Subcutaneous abdominal adipose tissue (tissue), 5 donors: ENCODE measurements around the gene PATE3.

ENCODE experiments used
- H3K27ac ChIP-seq: one replicate; pipeline ENCODE4 v1.7.0; 2013; ENCODE audit warnings: low read depth, mild to moderate bottlenecking, inconsistent platforms, low read length, moderate library complexity
- H3K27me3 ChIP-seq, 5 donors: one replicate each; pipeline ENCODE4 v1.7.0; 2013; ENCODE audit warnings: low read length in 5 of 5, inconsistent platforms in 1 of 5; ENCODE audit not compliant: control insufficient read depth in 5 of 5, insufficient read depth in 4 of 5
- H3K36me3 ChIP-seq, 5 donors: one replicate each; pipeline ENCODE4 v1.7.0; 2013; ENCODE audit warnings: low read length in 5 of 5; ENCODE audit not compliant: control insufficient read depth in 5 of 5, insufficient read depth in 5 of 5
- H3K4me1 ChIP-seq, 5 donors: one replicate each; pipeline ENCODE4 v1.7.0; 2013; ENCODE audit warnings: low read length in 5 of 5, mild to moderate bottlenecking in 3 of 5, moderate library complexity in 1 of 5; ENCODE audit not compliant: control insufficient read depth in 5 of 5, insufficient read depth in 5 of 5
- H3K4me3 ChIP-seq, 5 donors: one replicate each; pipeline ENCODE4 v1.7.0; 2013; ENCODE audit warnings: low read length in 5 of 5, low read depth in 1 of 5
- H3K9ac ChIP-seq, 5 donors: one replicate each; pipeline ENCODE4 v1.7.0; 2013; ENCODE audit warnings: low read length in 5 of 5, mild to moderate bottlenecking in 4 of 5, moderate library complexity in 3 of 5
- H3K9me3 ChIP-seq, 5 donors: one replicate each; pipeline ENCODE4 v1.7.0; 2013; ENCODE audit warnings: low read length in 5 of 5; ENCODE audit not compliant: control insufficient read depth in 5 of 5
- donor health status: healthy.
- donor health status: healthy.
- donor health status: healthy.
- donor health status: healthy.
- donor health status: healthy.

PATE3 gene

DNA sequence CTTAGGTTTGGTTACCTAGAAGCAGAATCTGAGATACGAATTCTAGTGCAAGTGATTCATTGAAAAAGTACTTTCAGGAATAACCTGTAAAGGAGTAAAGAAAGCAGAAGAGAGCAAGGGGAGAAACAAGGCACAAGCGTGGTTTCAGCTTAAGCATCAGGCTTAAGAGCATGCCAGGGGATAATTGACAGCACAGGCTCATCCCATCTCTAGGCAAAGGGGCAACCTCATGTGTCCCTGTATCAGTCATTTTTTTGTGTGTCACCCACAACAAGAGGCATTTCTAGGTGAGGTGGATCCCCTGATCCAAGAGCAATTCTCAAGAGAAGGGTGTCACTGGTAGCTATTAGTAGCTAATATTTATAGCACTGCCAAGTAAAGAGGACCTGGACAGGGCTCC is 17.3 kb upstream of the PATE3 start:
- Histone ChIP-seq H3K4me1 (peaks cover 0 to 11% (median 0%) of the 10 kb centered on the region in 5 donors), H3K4me3 (no peak overlapping the region), H3K27ac (no peak overlapping the region), H3K9me3 (no peaks in the 10 kb centered on the region), H3K36me3 (no peaks in the 10 kb centered on the region), H3K27me3 (peaks cover 0 to 3% (median 0%) of the 10 kb centered on the region in 5 donors), H3K9ac (no peak overlapping the region)

DNA sequence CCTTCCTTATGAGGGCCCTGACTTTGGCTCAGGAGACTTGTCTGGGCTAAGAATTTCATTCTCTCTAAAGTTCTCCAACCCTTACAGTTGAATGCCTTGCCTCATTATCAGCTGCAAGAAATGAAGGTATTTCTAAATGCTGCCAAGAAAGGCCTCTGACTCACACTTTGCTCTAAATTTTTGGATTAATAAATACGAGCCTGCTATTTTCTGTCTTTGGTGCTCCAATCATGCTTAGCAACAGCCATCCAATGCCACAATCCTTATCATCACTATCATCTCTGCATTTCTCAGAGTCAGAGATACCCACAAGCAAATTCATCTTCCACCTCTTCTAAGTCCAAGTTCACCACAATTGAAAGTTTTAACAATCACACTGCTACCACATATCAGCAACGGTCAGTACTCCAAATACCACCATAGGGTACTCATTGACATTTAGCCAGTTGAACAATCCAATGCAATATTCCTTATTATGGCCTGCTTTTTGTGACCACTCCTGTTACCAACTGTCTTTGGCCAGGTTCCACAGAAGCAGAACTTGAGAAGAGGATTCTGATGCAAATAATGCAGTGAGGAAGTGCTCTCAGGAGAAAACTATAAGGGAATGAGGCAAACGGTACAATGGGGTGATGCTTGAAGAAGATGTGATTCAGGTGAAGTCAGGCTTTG is 15.0 kb upstream of the PATE3 start:
- Histone ChIP-seq H3K4me1 (peaks cover 0 to 11% (median 0%) of the 10 kb centered on the region in 5 donors), H3K9me3 (no peaks in the 10 kb centered on the region), H3K36me3 (no peaks in the 10 kb centered on the region), H3K27me3 (peaks cover 0 to 3% (median 0%) of the 10 kb centered on the region in 5 donors), H3K27ac (no peak overlapping the region), H3K9ac (no peak overlapping the region), H3K4me3 (no peak overlapping the region)

DNA sequence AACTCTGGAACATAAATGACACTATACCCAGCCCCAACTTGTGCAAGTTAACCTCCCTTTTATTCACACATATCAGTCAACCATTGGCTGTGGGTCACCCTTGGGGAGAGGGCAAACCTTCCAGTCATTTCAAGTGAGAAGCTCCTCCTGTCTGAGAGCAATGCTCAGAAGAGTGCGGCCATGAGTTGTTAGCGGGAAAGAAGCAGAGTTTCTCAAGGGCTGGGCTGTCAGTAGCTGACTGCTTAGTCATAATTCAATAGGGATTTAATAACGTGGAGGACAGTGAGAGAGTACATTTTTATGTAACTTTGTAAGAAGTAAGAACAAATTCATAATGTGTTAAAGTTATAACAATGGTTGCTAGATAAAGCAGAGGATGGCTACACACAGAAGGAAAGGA is 14.4 kb upstream of the PATE3 start:
- H3K27me3 ChIP-seq = peaks cover 0 to 3% (median 0%) of the 10 kb centered on the region in 5 donors
- no peak overlapping the region for H3K9ac ChIP-seq
- H3K27ac ChIP-seq = no peak overlapping the region
- H3K9me3 ChIP-seq = no peaks in the 10 kb centered on the region
- H3K4me3 ChIP-seq = no peak overlapping the region
- peaks cover 0 to 11% (median 0%) of the 10 kb centered on the region in 5 donors for H3K4me1 ChIP-seq
- H3K36me3 ChIP-seq = no peaks in the 10 kb centered on the region

DNA sequence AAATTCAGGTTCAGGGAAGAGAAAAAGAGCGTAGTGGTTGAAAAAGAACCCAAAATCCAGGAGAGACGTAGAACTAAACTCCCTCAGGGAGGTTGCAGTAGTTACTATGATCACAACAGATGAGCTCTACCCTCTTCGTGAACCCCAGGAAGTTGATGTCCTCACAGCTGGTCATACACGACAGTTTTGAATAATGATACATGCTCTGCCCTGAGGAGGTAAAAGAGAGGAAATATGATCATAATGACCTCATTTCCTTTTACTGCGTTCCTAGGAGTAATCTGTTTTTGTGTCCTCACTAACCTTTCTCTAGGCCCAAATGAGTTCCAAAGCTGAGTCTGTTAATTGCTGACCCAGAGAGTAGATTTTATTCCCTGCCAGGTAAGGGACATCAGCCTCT is 10.6 kb upstream of the PATE3 start:
- Histone ChIP-seq H3K27me3 (no peaks in the 10 kb centered on the region), H3K4me1 (peaks cover 0 to 11% (median 0%) of the 10 kb centered on the region in 5 donors), H3K36me3 (no peaks in the 10 kb centered on the region), H3K9ac (no peak overlapping the region), H3K27ac (no peak overlapping the region), H3K9me3 (no peaks in the 10 kb centered on the region), H3K4me3 (no peak overlapping the region)

DNA sequence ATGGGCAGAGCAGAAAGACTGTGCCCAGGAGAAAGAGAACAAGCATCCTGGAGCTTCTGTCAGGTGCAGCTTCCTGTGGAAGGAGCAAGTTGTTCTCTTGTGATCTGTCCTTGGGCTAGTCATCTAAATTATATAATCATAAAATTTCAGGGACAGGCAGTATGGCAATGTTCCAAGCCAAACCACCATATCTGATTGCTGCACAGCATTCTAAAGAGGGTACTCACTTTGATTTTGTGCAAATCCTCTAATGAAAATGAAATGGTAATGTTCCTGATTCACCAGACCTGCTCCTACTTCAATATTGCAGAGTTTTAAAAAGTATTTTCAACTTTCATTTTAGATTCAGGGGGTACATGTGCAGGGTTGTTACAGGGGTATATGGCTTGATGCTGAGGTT is 9.2 kb upstream of the PATE3 start, which contains the start of gene PATE2:
PATE2 (minus strand) TSS at position 101 of the 400 bp plus-strand sequence; CDS start at position 46, 55 bp downstream.
- no peaks in the 10 kb centered on the region for H3K27me3 ChIP-seq
- H3K27ac ChIP-seq = no peak within 1 kb of the TSS
- H3K4me1 ChIP-seq = peaks cover 0 to 2% (median 0%) of the 10 kb centered on the region in 5 donors
- no peak within 1 kb of the TSS for H3K4me3 ChIP-seq
- H3K9ac ChIP-seq = no peak within 1 kb of the TSS
- no peaks in the 10 kb centered on the region for H3K36me3 ChIP-seq
- no peaks in the 10 kb centered on the region for H3K9me3 ChIP-seq

DNA sequence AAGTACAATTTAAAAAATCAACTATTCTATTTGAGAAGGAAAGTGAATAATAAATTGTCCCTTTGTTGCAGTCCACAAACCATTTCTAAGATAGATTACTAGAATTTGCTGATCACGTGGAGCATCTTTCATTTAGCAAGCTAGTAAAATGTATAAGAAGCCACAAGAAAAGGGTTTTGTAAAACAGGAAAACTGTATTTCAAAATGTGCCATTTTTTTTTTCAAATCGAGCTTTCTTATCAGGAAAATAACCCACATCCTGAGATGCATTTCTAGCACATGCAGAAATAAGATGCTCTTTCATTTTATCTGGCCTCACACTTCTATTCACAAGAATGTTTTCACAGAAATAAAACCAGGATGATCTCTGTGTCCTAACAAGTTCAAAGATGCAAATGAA is 3.2 kb upstream of the PATE3 start:
- Histone ChIP-seq H3K9me3 (peaks cover 0 to 4% (median 0%) of the 10 kb centered on the region in 5 donors), H3K27ac (no peak overlapping the region), H3K27me3 (no peaks in the 10 kb centered on the region), H3K4me3 (no peak overlapping the region), H3K4me1 (no peaks in the 10 kb centered on the region), H3K36me3 (no peaks in the 10 kb centered on the region), H3K9ac (no peak overlapping the region)

DNA sequence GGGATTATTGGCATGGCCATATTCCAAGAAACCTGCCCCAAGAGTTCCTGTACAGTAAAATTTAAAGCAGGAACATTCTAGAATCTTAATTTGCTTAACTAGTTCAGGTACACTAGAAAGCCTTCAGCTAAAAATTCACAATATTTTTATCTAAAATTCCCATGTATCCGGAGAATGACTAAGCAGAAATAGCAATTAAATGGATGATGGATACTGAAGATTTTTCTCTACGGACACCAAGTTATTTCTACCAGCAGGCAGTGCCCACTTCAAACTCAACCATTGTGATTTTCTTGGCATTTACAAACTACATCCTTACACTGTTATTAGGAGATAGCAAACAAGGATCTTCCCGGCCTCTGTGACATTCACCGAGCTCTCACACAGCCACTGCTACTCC is 2.9 kb downstream of the PATE3 start:
- Histone ChIP-seq H3K27ac (no peak overlapping the region), H3K36me3 (no peaks in the 10 kb centered on the region), H3K4me3 (no peak overlapping the region), H3K9ac (no peak overlapping the region), H3K27me3 (no peaks in the 10 kb centered on the region), H3K4me1 (no peaks in the 10 kb centered on the region), H3K9me3 (peaks cover 0 to 23% (median 15%) of the 10 kb centered on the region in 5 donors)

DNA sequence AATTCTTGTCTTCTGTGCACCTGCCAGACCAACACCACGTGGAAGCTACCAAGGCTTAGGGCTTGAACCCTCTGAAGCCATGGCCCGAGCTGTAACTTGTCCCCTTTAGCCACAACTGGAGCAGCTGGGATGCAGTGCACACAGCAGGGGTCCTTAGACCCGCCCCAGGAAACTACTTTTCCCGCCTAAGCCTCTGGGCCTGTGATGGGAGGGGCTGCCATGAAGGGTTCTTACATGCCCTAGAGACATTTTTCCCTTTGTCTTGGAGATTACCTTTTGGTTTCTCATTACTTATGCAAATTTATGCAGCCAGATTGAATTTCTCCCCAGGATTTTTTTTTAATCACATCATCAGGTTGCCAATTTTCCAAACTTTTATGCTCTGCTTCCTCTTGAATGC is 9.7 kb downstream of the PATE3 start:
- Histone ChIP-seq H3K9ac (no peak overlapping the region), H3K36me3 (no peaks in the 10 kb centered on the region), H3K27ac (no peak overlapping the region), H3K4me3 (no peak overlapping the region), H3K9me3 (peaks cover 5 to 61% (median 22%) of the 10 kb centered on the region in 5 donors), H3K4me1 (no peaks in the 10 kb centered on the region), H3K27me3 (no peaks in the 10 kb centered on the region)

DNA sequence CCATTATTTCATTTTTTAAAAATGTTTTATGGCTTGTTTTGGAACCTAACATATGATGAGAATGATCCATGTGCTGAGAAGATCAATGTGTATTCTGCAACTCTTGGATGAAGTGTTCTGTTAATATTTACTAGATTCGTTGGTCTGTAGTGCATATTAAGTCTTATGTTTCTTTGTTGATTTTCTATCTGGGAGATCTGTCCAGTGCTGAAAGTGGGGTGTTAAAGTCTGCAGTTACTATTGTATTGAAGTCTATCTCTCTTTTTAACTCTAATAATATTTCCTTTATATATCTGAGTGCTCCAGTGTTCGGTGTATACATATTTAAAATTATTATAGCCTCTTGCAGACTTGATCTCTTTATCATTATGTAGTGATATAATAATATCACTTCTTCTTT is 11.9 kb downstream of the PATE3 start:
- H3K27ac ChIP-seq = no peak overlapping the region
- H3K27me3 ChIP-seq = no peaks in the 10 kb centered on the region
- H3K4me1 ChIP-seq = no peaks in the 10 kb centered on the region
- no peak overlapping the region for H3K4me3 ChIP-seq
- H3K36me3 ChIP-seq = no peaks in the 10 kb centered on the region
- peaks cover 7 to 60% (median 30%) of the 10 kb centered on the region in 5 donors for H3K9me3 ChIP-seq
- no peak overlapping the region for H3K9ac ChIP-seq

DNA sequence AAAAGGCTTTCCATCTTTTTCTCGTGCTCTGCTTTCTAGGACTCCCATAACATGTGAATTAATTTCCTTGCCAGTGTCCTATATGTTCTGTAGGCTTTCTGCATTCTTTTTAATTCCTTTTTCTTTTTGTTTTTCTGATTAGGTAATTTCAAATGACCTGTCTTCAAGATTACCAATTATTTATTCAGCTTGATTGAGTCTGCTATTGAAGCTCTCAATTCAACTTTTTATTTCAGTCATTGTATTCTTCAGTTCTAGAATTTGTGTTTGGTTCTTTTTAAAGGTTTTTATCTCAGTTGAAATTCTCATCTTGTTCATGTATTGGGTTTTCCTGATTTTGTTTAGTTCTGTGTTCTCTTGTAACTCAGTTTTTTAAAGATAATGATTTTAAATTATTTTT is 14.5 kb downstream of the PATE3 start:
- Histone ChIP-seq H3K9me3 (peaks cover 6 to 46% (median 27%) of the 10 kb centered on the region in 5 donors), H3K36me3 (no peaks in the 10 kb centered on the region), H3K27ac (no peak overlapping the region), H3K4me1 (no peaks in the 10 kb centered on the region), H3K4me3 (no peak overlapping the region), H3K9ac (no peak overlapping the region), H3K27me3 (no peaks in the 10 kb centered on the region)
